ENCODE data around the gene TAT. TPM values are rescaled to one million over a fixed set of nuclear protein-coding genes. Genes with fewer than 3 reads are reported as not detected.
"Not testable (repeated sequence)": the region's sequence is repeated elsewhere in the genome, so short reads cannot be mapped to it uniquely, and the experiment has no call there.

Gene TAT
- total RNA-seq: not detected

GRCh38 chr16:71576971-71577370, at the start of gene TAT:
Gene TAT (minus strand): TSS chr16:71577092. CDS start chr16:71576415, 677 bp downstream.
- no peak for DNase-seq (ENCODE audit: low read depth in 2 of 3, low spot score in 2 of 3)

GRCh38 chr16:71626018-71626857, 49.3 kb upstream of the TAT start, which contains the start of gene MARVELD3:
Gene MARVELD3 (plus strand): TSS chr16:71626184. CDS start chr16:71626230, 46 bp downstream.
- no peak for DNase-seq (ENCODE audit: low read depth in 2 of 3, low spot score in 2 of 3)

- DNase-seq (ENCODE audit: low read depth in 2 of 3, low spot score in 2 of 3): no peak
Measured at GRCh38 chr16:71625113-71625850, 48.4 kb upstream of the TAT start.

GRCh38 chr16:71623597-71623996, 46.7 kb upstream of the TAT start:
- DNase-seq (ENCODE audit: low read depth in 2 of 3, low spot score in 2 of 3): no peak

- DNase-seq (ENCODE audit: low read depth in 2 of 3, low spot score in 2 of 3): peak in 2 of 3 donors; percentile 23 to 26
Measured at GRCh38 chr16:71622088-71622487, 45.2 kb upstream of the TAT start.

- DNase-seq (ENCODE audit: low read depth in 2 of 3, low spot score in 2 of 3): no peak
Measured at GRCh38 chr16:71618429-71618828, 41.5 kb upstream of the TAT start.

GRCh38 chr16:71614956-71615355, 38.1 kb upstream of the TAT start:
- DNase-seq (ENCODE audit: low read depth in 2 of 3, low spot score in 2 of 3): not testable (repeated sequence)

- DNase-seq (ENCODE audit: low read depth in 2 of 3, low spot score in 2 of 3): peak; percentile 53 to 75 (median 65)
Measured at GRCh38 chr16:71610936-71611871, 34.3 kb upstream of the TAT start.

- no peak for DNase-seq (ENCODE audit: low read depth in 2 of 3, low spot score in 2 of 3)
Measured at GRCh38 chr16:71610447-71610846, 33.6 kb upstream of the TAT start.

GRCh38 chr16:71609066-71609465, 32.2 kb upstream of the TAT start:
- DNase-seq (ENCODE audit: low read depth in 2 of 3, low spot score in 2 of 3): no peak

GRCh38 chr16:71600822-71601221, 23.9 kb upstream of the TAT start:
- DNase-seq (ENCODE audit: low read depth in 2 of 3, low spot score in 2 of 3): no peak

GRCh38 chr16:71598426-71598825, 21.5 kb upstream of the TAT start:
- DNase-seq (ENCODE audit: low read depth in 2 of 3, low spot score in 2 of 3): not testable (repeated sequence)

- DNase-seq (ENCODE audit: low read depth in 2 of 3, low spot score in 2 of 3): not testable (repeated sequence)
Measured at GRCh38 chr16:71595340-71595826, 18.5 kb upstream of the TAT start.

- DNase-seq (ENCODE audit: low read depth in 2 of 3, low spot score in 2 of 3): no peak
Measured at GRCh38 chr16:71594000-71594646, 17.2 kb upstream of the TAT start.

- no peak for DNase-seq (ENCODE audit: low read depth in 2 of 3, low spot score in 2 of 3)
Measured at GRCh38 chr16:71593048-71593999, 16.4 kb upstream of the TAT start.

- DNase-seq (ENCODE audit: low read depth in 2 of 3, low spot score in 2 of 3): no peak
Measured at GRCh38 chr16:71591917-71592316, 15.0 kb upstream of the TAT start.

GRCh38 chr16:71590584-71590983, 13.7 kb upstream of the TAT start:
- DNase-seq (ENCODE audit: low read depth in 2 of 3, low spot score in 2 of 3): no peak

- DNase-seq (ENCODE audit: low read depth in 2 of 3, low spot score in 2 of 3): not testable (repeated sequence)
Measured at GRCh38 chr16:71590071-71590470, 13.2 kb upstream of the TAT start.

GRCh38 chr16:71589334-71589733, 12.4 kb upstream of the TAT start:
- not testable (repeated sequence) for DNase-seq (ENCODE audit: low read depth in 2 of 3, low spot score in 2 of 3)
